Gastrocnemius medialis (tissue), 4 donors: Measurements from ENCODE around the gene RBMS3. TPM values are rescaled to one million over a fixed set of nuclear protein-coding genes. Genes with fewer than 3 reads are reported as not detected.

Source experiments
- ATAC-seq, 2 donors: fragments of 150-250 bp; one replicate each; pipeline ENCODE4 v1.9.1; 2016
- DNase-seq, 2 donors: peaks; one replicate each; pipeline ENCODE4 v3.0.0-alpha.2; 2019
- H3K27ac ChIP-seq, 4 donors: fragments of 200-600 bp; sonication (generic); 1 replicate in 1 of 4; 2 replicates in 3 of 4; pipeline ENCODE4 v1.5.1; 2016 to 2018; ENCODE audit warnings: mild to moderate bottlenecking in 2 of 4, moderate library complexity in 1 of 4
- H3K27me3 ChIP-seq, 3 donors: fragments of 200-600 bp; sonication (generic) in 2 of 3; 1 replicate in 1 of 3; 2 replicates in 2 of 3; pipeline versions ENCODE4 v1.5.1 to v1.6.0; 2016 to 2019; ENCODE audit warnings: mild to moderate bottlenecking in 1 of 3, moderate library complexity in 1 of 3
- H3K36me3 ChIP-seq, 2 donors: fragments of 200-600 bp; sonication (generic) in 1 of 2; one replicate each; pipeline ENCODE4 v1.5.1; 2017 to 2018
- H3K4me1 ChIP-seq, 2 donors: fragments of 200-600 bp; sonication (generic) in 1 of 2; one replicate each; pipeline ENCODE4 v1.5.1; 2016 to 2017; ENCODE audit warnings: mild to moderate bottlenecking in 2 of 2
- H3K4me3 ChIP-seq, 4 donors: fragments of 200-600 bp; sonication (generic) in 3 of 4; 1 replicate in 1 of 4; 2 replicates in 3 of 4; pipeline ENCODE4 v1.5.1; 2016 to 2019; ENCODE audit warnings: mild to moderate bottlenecking in 2 of 4
- H3K9me3 ChIP-seq, 3 donors: fragments of 200-600 bp; sonication (generic) in 2 of 3; 1 replicate in 1 of 3; 2 replicates in 2 of 3; pipeline ENCODE4 v1.5.1; 2016 to 2019
- POLR2A ChIP-seq, 2 donors: fragments of 450-650 bp; IDR thresholded peaks; one replicate each; pipeline ENCODE4 v1.6.1; 2017; ENCODE audit warnings: antibody characterized with exemption in 2 of 2, mild to moderate bottlenecking in 2 of 2, moderate library complexity in 2 of 2
- in situ Hi-C, 4 donors: fragments of 200-750 bp; cut with MboI; loops; one replicate each; pipeline versions ENCODE4 v1.15.0 to v1.8.0; 2017; ENCODE audit warnings: low sequenced_read_pairs in 4 of 4
- intact Hi-C: fragments of 100-400 bp; cut with DNase I; formaldehyde crosslinking; loops from one replicate; pipeline ENCODE4 v1.15.1; 2023; ENCODE audit warnings: low total_unique reads
- total RNA-seq, 4 donors: library from RNA; depleted of rRNA; stranded (reverse); fragments of >200 nt; gene quantifications; one replicate each; pipeline versions ENCODE4 v1.1.0 to v1.2.3, GENCODE V29; 2016
- TF ChIP-seq, protein P1 (sequence below), 5 experiments: fragments of 450-650 bp in 3 of 5; fragments of 200-600 bp in 2 of 5; sonication (generic) in 2 of 5; IDR thresholded peaks in 4 of 5; conservative IDR thresholded peaks in 1 of 5; 1 replicate in 4 of 5; 2 replicates in 1 of 5; pipeline ENCODE4 v1.5.1; 2016 to 2019; ENCODE audit warnings: antibody characterized with exemption in 5 of 5, mild to moderate bottlenecking in 3 of 5, moderate library complexity in 3 of 5

The RBMS3 gene
- total RNA-seq, 4 donors from 2014 or later: 16.1 to 38.8 (median 22.7) TPM

DNA sequence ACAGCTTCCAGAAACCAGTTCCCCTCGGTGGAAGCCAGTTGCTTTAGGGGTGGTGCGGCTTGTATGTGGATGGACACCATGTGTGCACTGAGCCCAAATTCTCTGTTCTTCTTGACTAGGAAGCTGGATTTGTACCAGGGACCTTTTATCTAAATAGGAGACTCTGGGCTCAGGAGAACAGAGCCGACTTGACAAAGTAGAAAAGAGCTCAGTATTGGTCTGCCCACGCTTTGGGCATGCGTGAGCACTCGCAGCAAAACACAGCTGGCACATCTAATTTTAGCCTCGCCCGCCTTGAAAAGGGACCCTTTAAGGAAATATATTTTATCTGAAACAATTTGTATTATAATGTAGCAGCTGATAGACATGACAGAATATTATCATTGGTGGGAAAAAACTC lies 1.1 kb upstream of the RBMS3 start:
- in situ Hi-C loops (loop anchor here in 3 of 4 donors (10.0 to 25.0 kb wide), 2 partner anchors 245 to 482 kb away; no protein-coding TSS in a partner anchor), intact Hi-C loops (loop anchor here (5.0 to 10.0 kb wide), 5 partner anchors 247 to 935 kb away; partner anchors contain the start of genes AZI2 and ZCWPW2)
- peak; percentile 20 to 52 for DNase-seq
- TF ChIP-seq POLR2A (IDR thresholded peaks at IDR 0.05): no peak
- TF ChIP-seq, protein P1, sequence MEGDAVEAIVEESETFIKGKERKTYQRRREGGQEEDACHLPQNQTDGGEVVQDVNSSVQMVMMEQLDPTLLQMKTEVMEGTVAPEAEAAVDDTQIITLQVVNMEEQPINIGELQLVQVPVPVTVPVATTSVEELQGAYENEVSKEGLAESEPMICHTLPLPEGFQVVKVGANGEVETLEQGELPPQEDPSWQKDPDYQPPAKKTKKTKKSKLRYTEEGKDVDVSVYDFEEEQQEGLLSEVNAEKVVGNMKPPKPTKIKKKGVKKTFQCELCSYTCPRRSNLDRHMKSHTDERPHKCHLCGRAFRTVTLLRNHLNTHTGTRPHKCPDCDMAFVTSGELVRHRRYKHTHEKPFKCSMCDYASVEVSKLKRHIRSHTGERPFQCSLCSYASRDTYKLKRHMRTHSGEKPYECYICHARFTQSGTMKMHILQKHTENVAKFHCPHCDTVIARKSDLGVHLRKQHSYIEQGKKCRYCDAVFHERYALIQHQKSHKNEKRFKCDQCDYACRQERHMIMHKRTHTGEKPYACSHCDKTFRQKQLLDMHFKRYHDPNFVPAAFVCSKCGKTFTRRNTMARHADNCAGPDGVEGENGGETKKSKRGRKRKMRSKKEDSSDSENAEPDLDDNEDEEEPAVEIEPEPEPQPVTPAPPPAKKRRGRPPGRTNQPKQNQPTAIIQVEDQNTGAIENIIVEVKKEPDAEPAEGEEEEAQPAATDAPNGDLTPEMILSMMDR (IDR thresholded peaks at IDR 0.05 in 4 of 5, conservative IDR thresholded peaks at IDR 0.05 in 1 of 5): no peak
- H3K27ac ChIP-seq: peak overlapping the region; percentile 83 to 90 (median 89)
- H3K4me3 ChIP-seq: peak overlapping the region; percentile 67 to 83 (median 72)
- H3K36me3 ChIP-seq: no peaks in the 10 kb centered on the region
- H3K9me3 ChIP-seq: no peaks in the 10 kb centered on the region
- no peaks in the 10 kb centered on the region for H3K27me3 ChIP-seq
- ATAC-seq: peak; percentile 40 to 45
- H3K4me1 ChIP-seq: peaks cover 26 to 27% of the 10 kb centered on the region in 2 donors

DNA sequence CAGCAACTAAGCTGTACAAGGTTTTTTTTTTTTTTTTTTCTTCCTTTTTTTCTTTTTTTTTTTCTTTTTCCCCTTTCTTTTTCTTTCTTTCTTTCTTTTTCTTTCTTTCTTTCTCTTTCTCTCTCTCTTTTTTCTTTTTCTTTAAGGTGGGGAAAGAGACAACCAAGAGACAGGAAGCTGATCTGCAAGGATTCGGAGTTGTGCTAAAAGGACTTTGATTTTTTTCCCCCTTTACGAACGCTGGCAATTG lies 148 bp downstream of the RBMS3 start:
- intact Hi-C loops: loop anchor here (5.0 to 10.0 kb wide), 5 partner anchors 246 to 936 kb away; partner anchors contain the start of genes AZI2 and ZCWPW2
- ATAC-seq (no peak), DNase-seq (no peak)
- Histone ChIP-seq H3K36me3 (no peaks in the 10 kb centered on the region), H3K4me3 (peak overlapping the region; percentile 67 to 83 (median 72)), H3K4me1 (peaks cover 22 to 29% of the 10 kb centered on the region in 2 donors), H3K9me3 (no peaks in the 10 kb centered on the region), H3K27me3 (no peaks in the 10 kb centered on the region), H3K27ac (peak overlapping the region; percentile 83 to 90 (median 89))
- TF ChIP-seq, protein P1 (IDR thresholded peaks at IDR 0.05 in 4 of 5, conservative IDR thresholded peaks at IDR 0.05 in 1 of 5): no peak
- peak; percentile 4 to 26 for TF ChIP-seq POLR2A (IDR thresholded peaks at IDR 0.05)
- in situ Hi-C loops: loop anchor here in 3 of 4 donors (10.0 to 25.0 kb wide), 2 partner anchors 244 to 481 kb away; no protein-coding TSS in a partner anchor

DNA sequence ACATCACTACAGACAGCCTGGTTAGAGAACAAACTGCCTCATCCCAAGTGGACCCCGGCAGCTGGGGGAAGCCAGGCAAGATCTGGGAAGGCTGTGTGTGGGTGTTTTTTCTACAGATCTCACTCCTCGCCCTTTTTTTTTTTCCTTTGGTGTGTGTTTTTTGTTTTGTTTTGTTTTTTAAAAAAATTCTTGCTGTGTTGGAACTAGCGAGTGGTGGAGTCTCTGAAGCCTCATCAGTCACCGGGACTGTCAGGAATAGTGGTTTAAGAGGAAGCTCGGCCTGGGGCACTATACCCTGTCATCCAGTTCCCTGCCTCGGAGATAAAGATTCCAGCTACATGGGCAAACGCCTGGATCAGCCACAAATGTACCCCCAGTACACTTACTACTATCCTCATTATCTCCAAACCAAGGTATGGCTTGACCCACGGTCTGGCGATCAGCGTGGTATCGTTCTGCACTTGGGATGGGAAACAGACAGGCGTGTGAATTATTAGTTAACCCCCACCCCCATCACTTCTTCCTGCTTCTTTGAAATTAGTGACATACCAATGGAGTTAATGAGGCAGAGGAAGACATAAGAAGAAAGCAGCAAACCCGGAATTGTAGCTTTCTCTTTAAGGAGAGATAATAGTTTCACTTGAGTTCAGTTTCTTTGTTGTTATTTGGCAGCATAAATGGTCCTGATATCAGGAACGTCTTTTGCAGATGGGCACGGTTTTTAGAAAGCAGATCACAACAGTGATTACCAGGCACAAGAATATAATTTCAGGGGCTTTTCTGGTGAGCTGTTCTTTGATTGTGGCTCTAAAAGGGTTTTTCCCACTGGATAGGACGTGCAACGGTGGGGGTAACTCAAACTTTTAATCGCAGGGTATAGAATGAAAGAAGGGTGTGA lies 722 bp downstream of the RBMS3 start:
- in situ Hi-C loops (loop anchor here in 3 of 4 donors (10.0 to 25.0 kb wide), 2 partner anchors 243 to 481 kb away; no protein-coding TSS in a partner anchor), intact Hi-C loops (loop anchor here (5.0 to 10.0 kb wide), 5 partner anchors 246 to 937 kb away; partner anchors contain the start of genes AZI2 and ZCWPW2)
- Histone ChIP-seq H3K27me3 (no peaks in the 10 kb centered on the region), H3K4me1 (peaks cover 22 to 32% of the 10 kb centered on the region in 2 donors), H3K27ac (peak overlapping the region; percentile 83 to 90 (median 89)), H3K36me3 (no peaks in the 10 kb centered on the region), H3K4me3 (peak overlapping the region; percentile 67 to 83 (median 72)), H3K9me3 (no peaks in the 10 kb centered on the region)
- no peak for DNase-seq
- ATAC-seq: peak; percentile 4 to 10
- TF ChIP-seq POLR2A (IDR thresholded peaks at IDR 0.05): no peak
- TF ChIP-seq, protein P1 (IDR thresholded peaks at IDR 0.05 in 4 of 5, conservative IDR thresholded peaks at IDR 0.05 in 1 of 5): no peak

DNA sequence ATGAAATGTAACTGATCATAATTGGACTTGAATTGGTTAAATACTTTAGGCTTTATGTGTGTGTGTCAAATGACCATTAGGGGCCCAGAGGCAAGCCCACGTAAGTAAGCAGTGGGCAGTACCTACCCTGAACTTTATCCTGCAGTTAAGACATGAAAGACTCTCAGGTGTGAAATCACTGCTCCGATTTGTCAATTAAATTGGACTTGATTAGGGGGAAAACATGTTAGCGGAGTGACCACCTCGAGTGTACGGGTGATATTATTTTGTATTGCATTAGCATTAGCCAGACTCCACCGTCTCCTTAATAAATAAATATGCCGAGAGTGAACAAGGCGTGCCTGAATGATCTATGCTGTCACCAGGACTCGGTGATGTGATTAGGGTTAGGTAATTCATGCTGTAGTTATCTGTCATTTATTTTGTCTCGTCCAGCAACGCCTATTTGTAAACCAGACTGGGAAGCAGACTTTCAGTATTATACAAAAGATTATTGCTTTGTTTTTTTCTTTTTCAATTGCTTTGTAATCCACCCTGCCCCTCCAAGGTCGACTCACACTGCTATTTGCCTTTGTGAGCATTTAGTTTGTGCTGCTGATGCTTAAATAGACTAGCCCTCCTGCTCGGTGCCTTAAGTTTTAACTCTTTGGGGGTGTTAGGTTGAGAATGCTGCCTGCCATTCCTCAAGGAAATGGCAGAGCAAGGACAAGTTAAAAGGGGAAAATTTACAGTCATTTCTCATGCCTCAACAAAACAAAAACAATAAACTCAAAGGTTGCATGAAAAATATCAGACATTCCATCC lies 1.8 kb downstream of the RBMS3 start:
- TF ChIP-seq, protein P1 (IDR thresholded peaks at IDR 0.05 in 4 of 5, conservative IDR thresholded peaks at IDR 0.05 in 1 of 5): no peak
- TF ChIP-seq POLR2A (IDR thresholded peaks at IDR 0.05): peak in 1 of 2 donors; percentile 31
- Histone ChIP-seq H3K27ac (peak overlapping the region; percentile 83 to 90 (median 89)), H3K27me3 (no peaks in the 10 kb centered on the region), H3K36me3 (no peaks in the 10 kb centered on the region), H3K4me1 (peaks cover 27 to 38% of the 10 kb centered on the region in 2 donors), H3K4me3 (peak overlapping the region; percentile 67 to 83 (median 72)), H3K9me3 (no peaks in the 10 kb centered on the region)
- intact Hi-C loops (loop anchor here (5.0 to 10.0 kb wide), 5 partner anchors 245 to 938 kb away; partner anchors contain the start of genes AZI2 and ZCWPW2), in situ Hi-C loops (loop anchor here in 3 of 4 donors (10.0 to 25.0 kb wide), 2 partner anchors 242 to 480 kb away; no protein-coding TSS in a partner anchor)
- DNase-seq: no peak
- ATAC-seq: peak; percentile 13 to 19
